IMR-90 (cell line): ENCODE data around the gene PAM. TPM values are rescaled to one million over a fixed set of nuclear protein-coding genes. Genes with fewer than 3 reads are reported as not detected.

Source experiments
- ATAC-seq: fragments of 200-7000 bp; cut with Tn5 transposase; 2 replicates; pipeline ENCODE4 v1.9.1; 2020; ENCODE audit warnings: low read depth, mild to moderate bottlenecking, moderate library complexity
- BruUV-seq: library from RNA; stranded (reverse); fragments of 400-500 nt; replicated peaks from 2 replicates; lab custom pipeline; 2021; lab: Mats Ljungman, UMichigan
- CTCF ChIA-PET: fragments of 300-600 bp; formaldehyde crosslinking; extraction: SDS; loops from one replicate; lab custom pipeline; 2021; ENCODE audit warnings: antibody characterized with exemption; lab: Yijun Ruan, JAX
- POLR2A ChIA-PET: fragments of 300-600 bp; sonication (Branson Sonifier 250); formaldehyde crosslinking; loops from one replicate; lab custom pipeline; 2022; ENCODE audit warnings: antibody characterized with exemption; ENCODE audit not compliant: unreplicated experiment; lab: Charles Lee
- DNase-seq: peaks from one replicate; pipeline ENCODE4 v3.0.0; 2013
- H2AFZ ChIP-seq: replicated peaks from 2 replicates; pipeline ENCODE3; 2013; ENCODE audit warnings: low read length, mild to moderate bottlenecking; ENCODE audit not compliant: poor library complexity
- H2AK5ac ChIP-seq: 2 replicates; pipeline ENCODE4 v1.6.1; 2013; ENCODE audit warnings: low read depth, low read length, inconsistent platforms
- H2AK9ac ChIP-seq: replicated peaks from 2 replicates; pipeline ENCODE3; 2013; ENCODE audit warnings: mild to moderate bottlenecking, low read depth, low read length, moderate library complexity; ENCODE audit not compliant: poor library complexity
- H2BK120ac ChIP-seq: 2 replicates; pipeline ENCODE4 v1.6.1; 2013; ENCODE audit warnings: low read depth, low read length, inconsistent platforms
- H2BK15ac ChIP-seq: 3 replicates; pipeline ENCODE4 v1.6.1; 2013; ENCODE audit warnings: low read depth, low read length, inconsistent platforms
- H2BK20ac ChIP-seq: 2 replicates; pipeline ENCODE4 v1.6.1; 2013; ENCODE audit warnings: low read depth, mild to moderate bottlenecking, inconsistent platforms, low read length, moderate library complexity
- H2BK5ac ChIP-seq: 2 replicates; pipeline ENCODE4 v1.6.1; 2013; ENCODE audit warnings: mild to moderate bottlenecking, low read depth, low read length, inconsistent platforms; ENCODE audit not compliant: poor library complexity, severe bottlenecking
- H3K14ac ChIP-seq: replicated peaks from 2 replicates; pipeline ENCODE4 v1.6.1; 2013; ENCODE audit warnings: low read depth, low read length, inconsistent platforms
- H3K18ac ChIP-seq: 2 replicates; pipeline ENCODE4 v1.6.1; 2013; ENCODE audit warnings: low read depth, low read length, control low read depth
- H3K23ac ChIP-seq: 2 replicates; pipeline ENCODE4 v1.6.1; 2013; ENCODE audit warnings: low read depth, low read length, inconsistent platforms
- H3K27ac ChIP-seq: 2 replicates; pipeline ENCODE4 v1.5.1; 2013; ENCODE audit warnings: mild to moderate bottlenecking, control low read depth, low read length; ENCODE audit not compliant: insufficient read depth
- H3K27me3 ChIP-seq: 2 replicates; pipeline ENCODE4 v1.6.1; 2013; ENCODE audit warnings: low read length; ENCODE audit not compliant: control insufficient read depth, insufficient read depth
- H3K36me3 ChIP-seq: 2 replicates; pipeline ENCODE4 v1.6.1; 2013; ENCODE audit warnings: low read length, mixed read lengths; ENCODE audit not compliant: control insufficient read depth, insufficient read depth
- H3K4ac ChIP-seq: 2 replicates; pipeline ENCODE4 v1.6.1; 2013; ENCODE audit warnings: low read depth, low read length, inconsistent platforms
- H3K4me1 ChIP-seq: 2 replicates; pipeline ENCODE4 v1.6.1; 2013; ENCODE audit warnings: low read length, mixed read lengths; ENCODE audit not compliant: control insufficient read depth, insufficient read depth
- H3K4me2 ChIP-seq: 2 replicates; pipeline ENCODE4 v1.6.1; 2013; ENCODE audit warnings: low read depth, mild to moderate bottlenecking, control low read depth, low read length, moderate library complexity
- H3K4me3 ChIP-seq: 2 replicates; pipeline ENCODE4 v1.5.1; 2013; ENCODE audit warnings: low read depth, mild to moderate bottlenecking, control low read depth, low read length, moderate library complexity; ENCODE audit not compliant: insufficient read depth
- H3K56ac ChIP-seq: 2 replicates; pipeline ENCODE4 v1.6.1; 2013; ENCODE audit warnings: low read length, inconsistent platforms; ENCODE audit not compliant: insufficient read depth; ENCODE audit errors: extremely low read depth
- H3K79me1 ChIP-seq, 2 experiments: 2 replicates each; pipeline ENCODE4 v1.6.1; 2013; ENCODE audit warnings: low read length in 2 of 2, inconsistent platforms in 1 of 2, low read depth in 1 of 2
- H3K9ac ChIP-seq: 2 replicates; pipeline ENCODE4 v1.6.1; 2013; ENCODE audit warnings: low read depth, low read length, control low read depth
- H3K9me1 ChIP-seq: 2 replicates; pipeline ENCODE4 v1.6.1; 2013; ENCODE audit warnings: low read length, inconsistent platforms; ENCODE audit not compliant: insufficient read depth
- H3K9me3 ChIP-seq: 2 replicates; pipeline ENCODE4 v1.6.1; 2013; ENCODE audit warnings: low read length; ENCODE audit not compliant: control insufficient read depth, insufficient read depth
- H4K20me1 ChIP-seq: 2 replicates; pipeline ENCODE4 v1.6.1; 2013; ENCODE audit warnings: low read length, inconsistent platforms; ENCODE audit not compliant: insufficient read depth
- H4K5ac ChIP-seq: 2 replicates; pipeline ENCODE4 v1.6.1; 2013; ENCODE audit warnings: mild to moderate bottlenecking, low read depth, low read length, control low read depth
- H4K8ac ChIP-seq, 2 experiments: 2 replicates each; pipeline ENCODE4 v1.6.1; 2013; ENCODE audit warnings: low read depth in 2 of 2, low read length in 2 of 2, control low read depth in 1 of 2, inconsistent platforms in 1 of 2
- H4K91ac ChIP-seq: 2 replicates; pipeline ENCODE4 v1.6.1; 2013; ENCODE audit warnings: low read depth, low read length, inconsistent platforms; ENCODE audit not compliant: insufficient read depth
- BHLHE40 ChIP-seq: fragments of 150-350 bp; IDR thresholded peaks from 2 replicates; pipeline ENCODE4 v1.6.1; 2016; ENCODE audit warnings: mild to moderate bottlenecking, low read depth, low read length
- CEBPB ChIP-seq: IDR thresholded peaks from 2 replicates; pipeline ENCODE4 v1.6.1; 2012; ENCODE audit warnings: low read depth, low read length, improper control_type of control experiment
- CHD1 ChIP-seq: IDR thresholded peaks from 2 replicates; pipeline ENCODE4 v1.6.1; 2012; ENCODE audit warnings: low read depth, low read length, improper control_type of control experiment
- CTCF ChIP-seq: conservative IDR thresholded peaks from 2 replicates; pipeline ENCODE4 v1.5.1; 2012; ENCODE audit warnings: mild to moderate bottlenecking, low read depth, low read length, improper control_type of control experiment
- ELK1 ChIP-seq: fragments of 150-350 bp; IDR thresholded peaks from 2 replicates; pipeline ENCODE4 v1.6.1; 2016; ENCODE audit warnings: low read depth, mild to moderate bottlenecking, low read length, moderate library complexity, borderline replicate concordance
- FOS ChIP-seq: fragments of 150-350 bp; IDR thresholded peaks from 2 replicates; pipeline ENCODE4 v1.6.1; 2016; ENCODE audit warnings: low read depth, low read length
- MAFK ChIP-seq: IDR thresholded peaks from 2 replicates; pipeline ENCODE4 v1.6.1; 2012; ENCODE audit warnings: low read depth, low read length, improper control_type of control experiment
- MAZ ChIP-seq: IDR thresholded peaks from 2 replicates; pipeline ENCODE4 v1.6.1; 2012; ENCODE audit warnings: low read depth, mild to moderate bottlenecking, low read length, improper control_type of control experiment, moderate library complexity, borderline replicate concordance
- MXI1 ChIP-seq: IDR thresholded peaks from 2 replicates; pipeline ENCODE4 v1.6.1; 2012; ENCODE audit warnings: low read depth, mild to moderate bottlenecking, low read length, moderate library complexity, borderline replicate concordance
- NFE2L2 ChIP-seq: fragments of 150-350 bp; IDR thresholded peaks from 2 replicates; pipeline ENCODE4 v1.6.1; 2016; ENCODE audit warnings: low read depth, mild to moderate bottlenecking, low read length
- RAD21 ChIP-seq: IDR thresholded peaks from 2 replicates; pipeline ENCODE4 v1.6.1; 2012; ENCODE audit warnings: low read length, improper control_type of control experiment
- RCOR1 ChIP-seq: IDR thresholded peaks from 2 replicates; pipeline ENCODE4 v1.6.1; 2012; ENCODE audit warnings: mild to moderate bottlenecking, low read length, improper control_type of control experiment; ENCODE audit not compliant: insufficient replicate concordance
- RFX5 ChIP-seq: IDR thresholded peaks from 2 replicates; pipeline ENCODE4 v1.8.0; 2012; ENCODE audit warnings: low read depth, mild to moderate bottlenecking, low read length, moderate library complexity
- SMC3 ChIP-seq: fragments of 150-350 bp; IDR thresholded peaks from 2 replicates; pipeline ENCODE4 v1.6.1; 2016; ENCODE audit warnings: low read depth, mild to moderate bottlenecking, antibody characterized with exemption, low read length, moderate library complexity
- WGBS, 2 experiments: methylation state at CpG; one replicate each; pipeline versions ENCODE4 v1.1.5 to v1.1.7; 2013; ENCODE audit warnings: missing lambda C conversion rate in 2 of 2; ENCODE audit not compliant: insufficient read length in 1 of 2; ENCODE audit errors: extremely low coverage in 2 of 2; 5-methylcytosine and 5-hydroxymethylcytosine counted together
- dilution Hi-C: fragments of 300-500 bp; cut with HindIII; formaldehyde crosslinking; loops from one replicate; pipeline ENCODE4 v1.14.3; 2018; ENCODE audit warnings: low sequenced_read_pairs; ENCODE audit not compliant: unreplicated experiment
- in situ Hi-C: fragments of 300-500 bp; cut with MboI; formaldehyde crosslinking; loops from 3 replicates; pipeline ENCODE4 v1.14.3; 2019; ENCODE audit warnings: low sequenced_read_pairs, inconsistent platforms, mixed read lengths
- intact Hi-C: fragments of 100-400 bp; cut with micrococcal nuclease; formaldehyde crosslinking; loops from 2 replicates; pipeline ENCODE4 v1.10.0; 2022
- polyA plus RNA-seq, 3 experiments: library from polyadenylated mRNA; depleted of rRNA; stranded (reverse); fragments of >200 nt; gene quantifications; 2 replicates each; pipeline ENCODE4 v1.2.3, GENCODE V29; 2012; ENCODE audit warnings: low replicate concordance in 1 of 3
- total RNA-seq: library from RNA; depleted of rRNA; stranded (reverse); fragments of >200 nt; gene quantifications from 2 replicates; pipeline ENCODE4 v1.2.3, GENCODE V29; 2012
- TF ChIP-seq, protein P1 (sequence below): fragments of 150-350 bp; IDR thresholded peaks from 2 replicates; pipeline ENCODE4 v1.6.1; 2017; ENCODE audit warnings: mild to moderate bottlenecking, antibody characterized with exemption, low read length, low read depth

Gene PAM
- total and polyA plus RNA-seq, 2 of the 4 experiments (the other 2 are of a cell fraction): 115 to 179 TPM

GRCh38 chr5:102762562-102763227 is 7.6 kb downstream of the PAM start:
- H3K4me1 ChIP-seq: peaks cover 8% of the 10 kb centered on the region
- H2AFZ ChIP-seq: no peak overlapping the region
- no peak overlapping the region for H2BK20ac ChIP-seq
- in situ Hi-C loops (no loop called here), dilution Hi-C loops (no loop called here), intact Hi-C loops (no loop called here)
- no peak overlapping the region for H2BK15ac ChIP-seq
- H3K14ac ChIP-seq: no peak overlapping the region
- H3K4me2 ChIP-seq: no peak overlapping the region
- TF ChIP-seq, protein P1, sequence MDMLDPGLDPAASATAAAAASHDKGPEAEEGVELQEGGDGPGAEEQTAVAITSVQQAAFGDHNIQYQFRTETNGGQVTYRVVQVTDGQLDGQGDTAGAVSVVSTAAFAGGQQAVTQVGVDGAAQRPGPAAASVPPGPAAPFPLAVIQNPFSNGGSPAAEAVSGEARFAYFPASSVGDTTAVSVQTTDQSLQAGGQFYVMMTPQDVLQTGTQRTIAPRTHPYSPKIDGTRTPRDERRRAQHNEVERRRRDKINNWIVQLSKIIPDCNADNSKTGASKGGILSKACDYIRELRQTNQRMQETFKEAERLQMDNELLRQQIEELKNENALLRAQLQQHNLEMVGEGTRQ: no peak
- TF ChIP-seq ELK1 (no peak), FOS (no peak), NFE2L2 (no peak), CHD1 (no peak), RFX5 (no peak), RCOR1 (no peak), SMC3 (no peak), RAD21 (no peak), CTCF (no peak), MAFK (no peak), MXI1 (no peak), BHLHE40 (no peak), MAZ (no peak), CEBPB (no peak)
- H3K4me3 ChIP-seq: no peak overlapping the region
- no peak overlapping the region for H4K5ac ChIP-seq
- H3K36me3 ChIP-seq: peaks cover 2% of the 10 kb centered on the region; the same call in 1 of the 2 replicates
- no peak overlapping the region for H3K23ac ChIP-seq
- ATAC-seq (no peak), DNase-seq (no peak)
- no peak overlapping the region for H4K91ac ChIP-seq
- H3K27ac ChIP-seq: no peak overlapping the region
- H2AK5ac ChIP-seq: no peak overlapping the region
- peaks cover 8% of the 10 kb centered on the region; the same call in 1 of the 2 replicates for H3K9me1 ChIP-seq
- BruUV-seq: no TSS peak
- ChIA-PET CTCF (interaction anchor here (1.0 kb wide), 1 partner anchor 18 kb away, joined by 3 read pairs; no protein-coding TSS in a partner anchor), POLR2A (no interaction called here)
- no peak overlapping the region for H4K8ac ChIP-seq
- no peaks in the 10 kb centered on the region for H3K27me3 ChIP-seq
- no peak overlapping the region for H2BK120ac ChIP-seq
- no peak overlapping the region for H2BK5ac ChIP-seq
- no peak overlapping the region for H3K56ac ChIP-seq
- peaks cover 32 to 73% of the 10 kb centered on the region in 2 experiments for H3K79me1 ChIP-seq
- H3K18ac ChIP-seq: no peak overlapping the region
- no peak overlapping the region for H3K4ac ChIP-seq
- peaks cover 41% of the 10 kb centered on the region for H4K20me1 ChIP-seq
- H3K9ac ChIP-seq: no peak overlapping the region
- no peak overlapping the region for H2AK9ac ChIP-seq
- WGBS, 2 experiments: no CpG with 5 or more reads among the region's 4 CpGs
- no peaks in the 10 kb centered on the region for H3K9me3 ChIP-seq
